Pancreas (tissue), 10 donors: Measurements from ENCODE around the gene HEMGN. TPM values are rescaled to one million over a fixed set of nuclear protein-coding genes. Genes with fewer than 3 reads are reported as not detected.

Source experiments
- ATAC-seq, 4 donors: fragments of 200-7000 bp; cut with Tn5 transposase; one replicate each; pipeline versions ENCODE4 v1.8.0 to v1.9.1; 2020; ENCODE audit warnings: mild to moderate bottlenecking in 4 of 4, moderate library complexity in 4 of 4
- DNase-seq, 6 donors: peaks; one replicate each; pipeline ENCODE4 v3.0.0-alpha.2; 2020
- FAIRE-seq: peaks from 2 replicates; lab custom pipeline; 2012; peaks lifted over from hg19 to GRCh38; lab: Jason Lieb, UNC
- H3K27ac ChIP-seq, 4 donors: fragments of 200-600 bp; sonication (generic); 1 replicate in 3 of 4; 2 replicates in 1 of 4; pipeline versions ENCODE4 v1.5.0 to v1.8.0; 2020
- H3K27me3 ChIP-seq, 4 donors: fragments of 200-600 bp; one replicate each; pipeline ENCODE4 v1.8.0; 2021
- H3K36me3 ChIP-seq, 3 donors: fragments of 200-600 bp; sonication (generic) in 1 of 3; one replicate each; pipeline versions ENCODE4 v1.5.0 to v1.8.0; 2020 to 2021
- H3K4me1 ChIP-seq, 3 donors: fragments of 200-600 bp; one replicate each; pipeline ENCODE4 v1.8.0; 2021
- H3K4me3 ChIP-seq, 4 donors: fragments of 200-600 bp; sonication (generic) in 2 of 4; one replicate each; pipeline versions ENCODE4 v1.5.0 to v1.8.0; 2020 to 2021
- H3K9me3 ChIP-seq, 4 donors: fragments of 200-600 bp; one replicate each; pipeline ENCODE4 v1.8.0; 2021
- CTCF ChIP-seq, 4 donors: fragments of 200-600 bp; sonication (generic) in 3 of 4; IDR thresholded peaks; one replicate each; pipeline versions ENCODE4 v1.5.0 to v1.8.0; 2021; ENCODE audit warnings: antibody characterized with exemption in 4 of 4
- WGBS, 2 donors: extraction: QIAGEN DNeasy Blood & Tissue Kit; methylation state at CpG; one replicate each; pipeline ENCODE4 v1.1.7; 2013; 5-methylcytosine and 5-hydroxymethylcytosine counted together
- intact Hi-C, 3 donors: fragments of 100-400 bp; cut with DNase I; formaldehyde crosslinking; loops; one replicate each; pipeline versions ENCODE4 v1.11.1 to v1.14.2; 2022
- polyA plus RNA-seq, 2 donors: library from polyadenylated mRNA; stranded (reverse); fragments of 200-250 nt; gene quantifications; one replicate each; pipeline ENCODE4 v1.2.3, GENCODE V29; 2013
- total RNA-seq, 6 donors: library from RNA; stranded (reverse); fragmentation: NEBNext Ultra II Directional in 4 of 6; extraction: Animal tissue kit (Norgen Biotek cat#: 25700) in 4 of 6; gene quantifications; one replicate each; pipeline versions ENCODE4 v1.2.1 to v1.2.4, GENCODE V29; 2021 to 2023
- donor health status: healthy with polysubstance abuse.
- donor health status: DM: no; HTN: no; CAD: no; lungs with moderate emphysema.
- donor health status: DM: no; HTN: no; CAD: no.
- donor health status: control.
- donor health status: control.
- donor health status: Bipolar disorder and iron deficiency.
- donor health status: DM: yes; HTN: yes; CAD: no.
- donor health status: DM: no; HTN: no; CAD: no.
- donor health status: DM: no; HTN: no; CAD: no.
- donor health status: DM: yes; HTN: yes; CAD: no.

The HEMGN gene
- total and polyA plus RNA-seq, 8 donors = 0.09 TPM; not detected in 7

GRCh38 chr9:97944612-97945011 is 6.6 kb upstream of the HEMGN start:
- DNase-seq (no peak), FAIRE-seq (no peak), ATAC-seq (no peak)
- no peak overlapping the region for H3K4me3 ChIP-seq
- no peaks in the 10 kb centered on the region for H3K9me3 ChIP-seq
- no peak overlapping the region for H3K27ac ChIP-seq
- no peaks in the 10 kb centered on the region for H3K4me1 ChIP-seq
- WGBS, 2 donors = 60 to 62% methylated on average over 3 of the region's 3 CpGs
- H3K27me3 ChIP-seq = no peaks in the 10 kb centered on the region
- intact Hi-C loops = no loop called here
- no peak for TF ChIP-seq CTCF (IDR thresholded peaks at IDR 0.05)
- no peaks in the 10 kb centered on the region for H3K36me3 ChIP-seq

GRCh38 chr9:97943308-97943855 is 5.4 kb upstream of the HEMGN start:
- Histone ChIP-seq H3K9me3 (no peaks in the 10 kb centered on the region), H3K36me3 (no peaks in the 10 kb centered on the region), H3K4me1 (no peaks in the 10 kb centered on the region), H3K4me3 (no peak overlapping the region), H3K27ac (no peak overlapping the region), H3K27me3 (no peaks in the 10 kb centered on the region)
- DNase-seq = no peak
- FAIRE-seq = no peak
- intact Hi-C loops = no loop called here
- no peak for TF ChIP-seq CTCF (IDR thresholded peaks at IDR 0.05)
- no peak for ATAC-seq

GRCh38 chr9:97941323-97941722 is 3.4 kb upstream of the HEMGN start:
- TF ChIP-seq CTCF (IDR thresholded peaks at IDR 0.05) = no peak
- Histone ChIP-seq H3K36me3 (no peaks in the 10 kb centered on the region), H3K27me3 (peaks cover 0 to 3% (median 0%) of the 10 kb centered on the region in 4 donors), H3K4me1 (no peaks in the 10 kb centered on the region), H3K4me3 (no peak overlapping the region), H3K27ac (no peak overlapping the region), H3K9me3 (no peaks in the 10 kb centered on the region)
- ATAC-seq (no peak), DNase-seq (no peak), FAIRE-seq (no peak)
- WGBS, 2 donors = 76 to 93% methylated on average over 1 of the region's 1 CpG
- intact Hi-C loops = no loop called here

GRCh38 chr9:97940741-97941140 is 2.8 kb upstream of the HEMGN start:
- WGBS, 2 donors = 75 to 76% methylated on average over 3 of the region's 3 CpGs

More at GRCh38 chr9:97940741-97941140, 2.8 kb upstream of the HEMGN start:
- Histone ChIP-seq H3K4me3 (no peak overlapping the region), H3K27ac (no peak overlapping the region), H3K9me3 (no peaks in the 10 kb centered on the region), H3K36me3 (no peaks in the 10 kb centered on the region), H3K4me1 (no peaks in the 10 kb centered on the region), H3K27me3 (peaks cover 0 to 3% (median 0%) of the 10 kb centered on the region in 4 donors)
- FAIRE-seq = no peak
- TF ChIP-seq CTCF (IDR thresholded peaks at IDR 0.05) = no peak
- no peak for ATAC-seq
- intact Hi-C loops = no loop called here
- no peak for DNase-seq
